ENCODE results near the gene CCL14. TPM values are rescaled to one million over a fixed set of nuclear protein-coding genes. Genes with fewer than 3 reads are reported as not detected.
"Not testable (repeated sequence)": the region's sequence is repeated elsewhere in the genome, so short reads cannot be mapped to it uniquely, and the experiment has no call there.

The CCL14 gene
- polyA plus RNA-seq, 6 donors from 2014 or later, result not detected

GRCh38 chr17:35949401-35949800 is 37.1 kb downstream of the CCL14 start:
- ATAC-seq (ENCODE audit: low read depth in 2 of 2) (no peak), DNase-seq (no peak)
- H3K27me3 Mint-ChIP-seq, result peaks cover 8 to 18% (median 15%) of the 10 kb centered on the region in 3 donors
- H3K4me1 Mint-ChIP-seq, result peaks cover 0 to 5% (median 0%) of the 10 kb centered on the region in 3 donors
- no peaks in the 10 kb centered on the region for H3K9me3 Mint-ChIP-seq
- H3K36me3 Mint-ChIP-seq, result no peaks in the 10 kb centered on the region
- no peak overlapping the region for H3K27ac Mint-ChIP-seq
- H3K4me3 Mint-ChIP-seq, result no peak overlapping the region

- H3K36me3 Mint-ChIP-seq, result no peaks in the 10 kb centered on the region
- no peak for DNase-seq
- H3K27ac Mint-ChIP-seq, result no peak overlapping the region
- H3K9me3 Mint-ChIP-seq, result no peaks in the 10 kb centered on the region
- H3K4me1 Mint-ChIP-seq, result peaks cover 0 to 5% (median 0%) of the 10 kb centered on the region in 3 donors
- no peak overlapping the region for H3K4me3 Mint-ChIP-seq
- peaks cover 0 to 18% (median 10%) of the 10 kb centered on the region in 3 donors for H3K27me3 Mint-ChIP-seq
- no peak for ATAC-seq (ENCODE audit: low read depth in 2 of 2)
These were observed 38.4 kb downstream of the CCL14 start for GRCh38 chr17:35948092-35948491.

GRCh38 chr17:35947156-35947585 is 39.4 kb downstream of the CCL14 start:
- H3K36me3 Mint-ChIP-seq, result no peaks in the 10 kb centered on the region
- H3K4me3 Mint-ChIP-seq, result no peak overlapping the region
- peak; percentile 92 to 98 for ATAC-seq (ENCODE audit: low read depth in 2 of 2)
- peaks cover 0 to 5% (median 0%) of the 10 kb centered on the region in 3 donors for H3K4me1 Mint-ChIP-seq
- no peaks in the 10 kb centered on the region for H3K9me3 Mint-ChIP-seq
- H3K27me3 Mint-ChIP-seq, result peaks cover 0 to 13% (median 4%) of the 10 kb centered on the region in 3 donors
- peak; percentile 49 for DNase-seq
- H3K27ac Mint-ChIP-seq, result peak overlapping the region in 1 of 6 donors; percentile 47

DNA sequence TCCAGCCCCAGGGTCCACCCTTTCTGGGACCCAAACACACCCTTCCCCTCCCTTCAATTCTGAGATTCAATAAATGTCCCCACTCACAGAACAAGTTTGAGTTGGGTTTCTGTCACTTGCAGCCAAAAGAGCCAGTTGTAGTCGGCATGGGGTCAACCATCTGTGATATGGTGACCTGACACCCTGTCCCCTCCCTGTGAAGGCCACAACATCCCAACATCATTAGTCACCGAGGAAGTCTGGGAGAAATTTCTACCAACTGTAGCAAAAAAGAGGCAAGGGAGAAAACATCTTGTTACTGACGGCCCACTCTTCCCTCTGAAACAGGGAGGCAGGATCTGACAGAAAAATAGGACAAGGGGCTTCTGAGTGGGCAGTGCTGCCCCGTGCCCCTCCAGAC is 42.4 kb downstream of the CCL14 start:
- Mint-ChIP-seq H3K4me1 (peaks cover 0 to 5% (median 0%) of the 10 kb centered on the region in 3 donors), H3K27ac (no peak overlapping the region), H3K4me3 (no peak overlapping the region), H3K9me3 (no peaks in the 10 kb centered on the region), H3K27me3 (peaks cover 0 to 13% (median 3%) of the 10 kb centered on the region in 3 donors), H3K36me3 (no peaks in the 10 kb centered on the region)
- ATAC-seq (ENCODE audit: low read depth in 2 of 2) (no peak), DNase-seq (no peak)

DNA sequence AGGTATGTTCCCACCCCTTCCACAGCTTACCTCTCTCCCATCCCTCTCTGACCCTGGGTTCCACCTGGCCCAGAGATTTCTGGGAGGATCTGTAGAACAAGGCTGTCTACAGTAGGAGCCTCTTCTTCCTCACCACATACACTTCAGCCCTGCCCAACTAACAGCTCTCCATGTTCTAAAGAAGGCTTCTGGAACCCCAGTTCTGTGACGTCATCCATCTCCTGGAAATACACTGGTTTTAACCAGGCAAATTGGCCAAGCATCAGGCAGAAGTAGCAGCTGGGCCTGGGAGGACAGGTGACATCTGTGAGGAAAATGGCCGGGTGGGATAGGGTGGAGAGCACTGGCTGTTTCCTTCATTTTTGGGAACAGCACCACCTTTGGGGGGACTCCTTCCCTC is 43.0 kb downstream of the CCL14 start, which contains the start of gene LYZL6:
Gene LYZL6, minus strand, starts transcription at position 177 of the 400 bp plus-strand sequence. CDS start 4,357 bp downstream, outside the sequence.
- H3K27ac Mint-ChIP-seq, result peak within 1 kb of the TSS in 1 of 6 donors; percentile 83
- peaks cover 0 to 13% (median 3%) of the 10 kb centered on the region in 3 donors for H3K27me3 Mint-ChIP-seq
- no peaks in the 10 kb centered on the region for H3K9me3 Mint-ChIP-seq
- H3K36me3 Mint-ChIP-seq, result no peaks in the 10 kb centered on the region
- ATAC-seq (ENCODE audit: low read depth in 2 of 2) (no peak), DNase-seq (no peak)
- peaks cover 0 to 5% (median 0%) of the 10 kb centered on the region in 3 donors for H3K4me1 Mint-ChIP-seq
- H3K4me3 Mint-ChIP-seq, result peak within 1 kb of the TSS in 1 of 8 donors; percentile 42

GRCh38 chr17:35942588-35943186 is 43.8 kb downstream of the CCL14 start:
- H3K4me3 Mint-ChIP-seq, result no peak overlapping the region
- peaks cover 0 to 5% (median 0%) of the 10 kb centered on the region in 3 donors for H3K4me1 Mint-ChIP-seq
- H3K27me3 Mint-ChIP-seq, result peaks cover 0 to 13% (median 3%) of the 10 kb centered on the region in 3 donors
- H3K9me3 Mint-ChIP-seq, result no peaks in the 10 kb centered on the region
- peak overlapping the region in 1 of 6 donors; percentile 83 for H3K27ac Mint-ChIP-seq
- DNase-seq (no peak), ATAC-seq (ENCODE audit: low read depth in 2 of 2) (no peak)
- H3K36me3 Mint-ChIP-seq, result no peaks in the 10 kb centered on the region

- H3K27me3 Mint-ChIP-seq, result peaks cover 3 to 12% (median 11%) of the 10 kb centered on the region in 3 donors
- H3K36me3 Mint-ChIP-seq; DNase-seq; ATAC-seq (ENCODE audit: low read depth in 2 of 2); H3K4me1 Mint-ChIP-seq; H3K4me3 Mint-ChIP-seq; H3K27ac Mint-ChIP-seq; H3K9me3 Mint-ChIP-seq: not testable (repeated sequence)
These were observed 48.0 kb downstream of the CCL14 start for GRCh38 chr17:35938492-35938891.

- no peak overlapping the region for H3K4me3 Mint-ChIP-seq
- DNase-seq, result no peak
- H3K27ac Mint-ChIP-seq, result no peak overlapping the region
These were observed 50.5 kb downstream of the CCL14 start for GRCh38 chr17:35936063-35936462.

DNA sequence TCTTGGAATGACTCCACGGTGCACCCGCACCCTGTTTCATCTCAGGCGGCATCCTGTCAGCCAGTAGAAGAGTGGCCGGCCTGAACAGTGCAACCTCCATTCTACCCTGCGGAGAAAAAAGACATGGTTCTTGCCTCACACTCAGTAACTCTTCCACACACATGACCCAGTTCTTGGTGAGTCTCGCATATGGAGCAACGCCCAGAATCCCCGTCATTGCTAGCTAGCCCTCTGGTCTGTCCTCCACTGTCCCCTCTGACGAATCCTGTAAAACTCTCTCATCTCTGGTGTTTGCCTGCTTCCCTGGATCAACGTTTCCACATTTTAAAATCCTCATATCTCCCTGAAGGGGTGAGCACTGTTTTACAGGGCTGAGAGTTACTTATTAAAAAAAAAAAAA is 51.8 kb downstream of the CCL14 start:
- no peak overlapping the region for H3K4me3 Mint-ChIP-seq
- DNase-seq, result no peak
- H3K9me3 Mint-ChIP-seq, result no peaks in the 10 kb centered on the region
- peaks cover 0 to 12% (median 10%) of the 10 kb centered on the region in 3 donors for H3K4me1 Mint-ChIP-seq
- H3K36me3 Mint-ChIP-seq, result no peaks in the 10 kb centered on the region
- ATAC-seq (ENCODE audit: low read depth in 2 of 2), result no peak
- peaks cover 0 to 11% (median 11%) of the 10 kb centered on the region in 3 donors for H3K27me3 Mint-ChIP-seq
- H3K27ac Mint-ChIP-seq, result no peak overlapping the region

More at GRCh38 chr17:35936063-35936462, 50.5 kb downstream of the CCL14 start:
- no peak for ATAC-seq (ENCODE audit: low read depth in 2 of 2)
- Mint-ChIP-seq H3K4me1 (peaks cover 0 to under 1% (median 0%) of the 10 kb centered on the region in 3 donors), H3K36me3 (no peaks in the 10 kb centered on the region), H3K27me3 (peaks cover 0 to 11% (median 6%) of the 10 kb centered on the region in 3 donors), H3K9me3 (no peaks in the 10 kb centered on the region)

Other genes starting within 250 kb of the CCL14 start
- gene GAS2L2, start 233.5 kb downstream of the CCL14 start, polyA plus RNA-seq (ENCODE audit: low read depth in 6 of 6), result not detected
- not detected for gene C17orf50, start 225.8 kb downstream of the CCL14 start, polyA plus RNA-seq (ENCODE audit: low read depth in 6 of 6)
- under 1 TPM in 1 of 6 donors, not detected in 5; 0.21 TPM for gene MMP28, start 191.1 kb downstream of the CCL14 start, polyA plus RNA-seq (ENCODE audit: low read depth in 6 of 6)
- 10 to 100 TPM; 16.6 to 44.4 (median 21.7) TPM for gene TAF15, start 177.2 kb downstream of the CCL14 start, polyA plus RNA-seq (ENCODE audit: low read depth in 6 of 6)
- gene HEATR9, start 117.8 kb downstream of the CCL14 start, polyA plus RNA-seq (ENCODE audit: low read depth in 6 of 6), result not detected
- 10 to 100 TPM in 4 of 6 donors, 1 to 10 TPM in 2; 4.9 to 15.3 (median 12.7) TPM for gene CCL5, start 106.4 kb downstream of the CCL14 start, polyA plus RNA-seq (ENCODE audit: low read depth in 6 of 6)
- gene RDM1, start 56.0 kb downstream of the CCL14 start, polyA plus RNA-seq (ENCODE audit: low read depth in 6 of 6), result not detected
- gene LYZL6, start 43.0 kb downstream of the CCL14 start, polyA plus RNA-seq (ENCODE audit: low read depth in 6 of 6), result not detected
- gene CCL16, start 5.2 kb downstream of the CCL14 start, polyA plus RNA-seq (ENCODE audit: low read depth in 6 of 6), result not detected
- gene CCL15, start 14.8 kb upstream of the CCL14 start, polyA plus RNA-seq (ENCODE audit: low read depth in 6 of 6), result not detected
- not detected for gene CCL23, start 31.2 kb upstream of the CCL14 start, polyA plus RNA-seq (ENCODE audit: low read depth in 6 of 6)
- not detected for gene CCL18, start 77.5 kb upstream of the CCL14 start, polyA plus RNA-seq (ENCODE audit: low read depth in 6 of 6)
- 10 to 100 TPM in 3 of 6 donors, 1 to 10 TPM in 3; 7.0 to 36.8 (median 13.0) TPM for gene CCL3, start 103.4 kb upstream of the CCL14 start, polyA plus RNA-seq (ENCODE audit: low read depth in 6 of 6)
- gene CCL4, start 117.1 kb upstream of the CCL14 start, polyA plus RNA-seq (ENCODE audit: low read depth in 6 of 6), result 10 to 100 TPM in 3 of 6 donors, 1 to 10 TPM in 2, under 1 TPM in 1; 0.79 to 43.5 (median 19.5) TPM
- gene TBC1D3B, start 189.9 kb upstream of the CCL14 start, polyA plus RNA-seq (ENCODE audit: low read depth in 6 of 6), result under 1 TPM in 1 of 6 donors, not detected in 5; 0.73 TPM
- gene CCL3L1, start 210.0 kb upstream of the CCL14 start, polyA plus RNA-seq (ENCODE audit: low read depth in 6 of 6), result 1 to 10 TPM in 1 of 6 donors, under 1 TPM in 3, not detected in 2; 0.48 to 1.5 (median 0.71) TPM
- 1 to 10 TPM in 2 of 6 donors, not detected in 4; 1.6 to 6.6 TPM for gene CCL4L2, start 224.3 kb upstream of the CCL14 start, polyA plus RNA-seq (ENCODE audit: low read depth in 6 of 6)

All from naive B cell (primary cell).